ENCODE measurements around the gene FRA10AC1.

FRA10AC1 gene

DNA sequence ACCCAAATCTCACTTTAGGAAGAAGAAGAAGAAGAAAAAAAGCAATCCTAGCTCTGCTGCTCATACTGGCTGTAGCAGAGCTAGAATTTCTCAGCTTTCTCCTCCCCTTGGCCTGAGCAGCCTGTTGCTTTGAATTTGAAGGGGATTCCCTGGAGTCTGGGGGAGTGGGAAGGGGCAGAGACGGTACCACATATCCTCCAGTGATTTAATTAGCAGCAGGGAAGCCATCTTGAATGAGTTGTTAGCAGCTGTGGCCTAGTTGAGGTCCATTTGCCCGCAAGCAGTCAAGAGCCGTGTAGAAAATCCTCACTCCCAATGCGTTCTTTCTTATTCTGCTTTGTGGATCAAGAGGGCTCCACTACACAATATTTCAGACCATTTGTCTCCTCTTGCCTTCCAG lies 73.5 kb downstream of the FRA10AC1 start:
- DNase-seq, result no peak

DNA sequence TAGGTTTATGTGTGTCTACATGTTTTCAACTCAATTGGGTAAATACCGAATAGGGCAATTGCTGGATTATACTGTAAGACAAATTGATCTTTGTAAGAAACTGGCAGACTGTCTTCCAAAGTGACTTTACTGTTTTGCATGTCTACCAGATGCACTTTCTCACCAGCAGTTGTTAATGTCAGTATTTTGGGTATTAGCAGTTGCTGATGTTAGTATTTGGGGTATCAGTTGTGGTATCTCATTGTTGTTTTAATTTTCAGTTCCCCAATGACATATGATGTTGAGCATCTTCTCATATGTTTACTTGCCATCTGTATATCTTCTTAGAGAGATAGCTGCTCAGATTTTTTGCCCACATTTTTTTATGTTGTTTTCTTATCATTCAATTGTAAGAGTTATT lies 79.5 kb downstream of the FRA10AC1 start:
- no peak for DNase-seq

DNA sequence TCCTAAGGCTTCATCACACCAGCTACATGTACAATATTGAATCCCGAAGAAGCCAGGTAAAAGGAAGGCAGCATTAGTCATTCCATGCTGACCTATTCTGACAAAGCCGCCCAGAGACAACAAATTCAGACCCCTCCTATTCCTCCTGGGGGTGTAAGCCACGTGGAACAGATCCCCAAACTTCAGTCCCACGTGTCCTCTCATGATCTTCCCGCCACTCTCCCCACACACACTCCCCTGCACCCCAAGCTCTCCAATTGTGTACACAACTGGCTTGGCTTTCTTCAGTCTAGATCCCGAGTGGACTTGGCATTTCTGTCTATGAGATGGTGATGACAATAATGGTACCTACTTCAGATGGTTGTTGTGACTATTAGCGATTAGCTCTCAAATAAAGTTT lies 81.5 kb downstream of the FRA10AC1 start:
- DNase-seq, result no peak

All from NCI-H2029 (cell line).